A549 (cell line): ENCODE data around the gene FAM163B.

ENCODE experiments used
- CHD4 ChIP-seq: fragments of 200-600 bp; sonication (generic); IDR thresholded peaks from 2 replicates; pipeline ENCODE4 v1.6.1; 2016; ENCODE audit warnings: antibody characterized with exemption, mild to moderate bottlenecking, borderline replicate concordance
- CTCF ChIP-seq: fragments of >200 bp; sonication (Bioruptor Twin); formaldehyde crosslinking; IDR thresholded peaks from 3 replicates; pipeline ENCODE4 v1.5.1; 2016
- E2F6 ChIP-seq: IDR thresholded peaks from 2 replicates; pipeline ENCODE4 v1.6.1; 2012; ENCODE audit warnings: low read depth, borderline replicate concordance
- ESRRA ChIP-seq: fragments of 150-350 bp; IDR thresholded peaks from 2 replicates; pipeline ENCODE4 v1.6.1; 2014; ENCODE audit warnings: mild to moderate bottlenecking, low read length, borderline replicate concordance
- JUNB ChIP-seq: fragments of >200 bp; sonication (Bioruptor Twin); formaldehyde crosslinking; IDR thresholded peaks from 2 replicates; pipeline ENCODE4 v1.6.1; 2016
- KDM5A ChIP-seq: fragments of 200-600 bp; sonication (generic); IDR thresholded peaks from 2 replicates; pipeline ENCODE4 v1.6.1; 2016; ENCODE audit warnings: antibody characterized with exemption, mild to moderate bottlenecking
- POLR2AphosphoS2 ChIP-seq: conservative IDR thresholded peaks from 2 replicates; pipeline ENCODE4 v1.6.1; 2012; ENCODE audit warnings: low read length, improper control_type of control experiment, inconsistent platforms
- RAD21 ChIP-seq, 2 experiments: fragments of >200 bp in 1 of 2; sonication (Bioruptor Twin) in 1 of 2; formaldehyde crosslinking in 1 of 2; IDR thresholded peaks in 1 of 2; conservative IDR thresholded peaks in 1 of 2; 2 replicates in 1 of 2; 3 replicates in 1 of 2; pipeline ENCODE4 v1.6.1; 2012 to 2018; ENCODE audit warnings: inconsistent platforms in 1 of 2
- RFX5 ChIP-seq: fragments of 450-650 bp; IDR thresholded peaks from 2 replicates; pipeline ENCODE4 v1.7.1; 2014; ENCODE audit warnings: antibody characterized with exemption, mild to moderate bottlenecking, moderate library complexity
- SMC3 ChIP-seq: fragments of >200 bp; sonication (Bioruptor Twin); formaldehyde crosslinking; IDR thresholded peaks from 3 replicates; pipeline ENCODE4 v1.6.1; 2018; ENCODE audit warnings: inconsistent platforms

- TF ChIP-seq CHD4: no peak
- TF ChIP-seq ESRRA: no peak
- TF ChIP-seq SMC3: no peak
- TF ChIP-seq CTCF: no peak
- TF ChIP-seq RAD21 (conservative IDR thresholded peaks at IDR 0.05 in 1 of 2, IDR thresholded peaks at IDR 0.05 in 1 of 2): no peak
- no peak for TF ChIP-seq JUNB
- TF ChIP-seq RFX5: no peak
- no peak for TF ChIP-seq E2F6
- no peak for TF ChIP-seq KDM5A
- no peak for TF ChIP-seq POLR2AphosphoS2
These were observed 29.5 kb upstream of the FAM163B start for GRCh38 chr9:133638711-133639110.
